HepG2 (cell line): Measurements from ENCODE around the gene CCDC120. TPM values are rescaled to one million over a fixed set of nuclear protein-coding genes. Genes with fewer than 3 reads are reported as not detected.

Experiments
- ATAC-seq: fragments of 200-7000 bp; cut with Tn5 transposase; 3 replicates; pipeline ENCODE4 v1.9.1; 2020; ENCODE audit warnings: mild to moderate bottlenecking, moderate library complexity
- BruUV-seq: library from RNA; stranded (reverse); fragments of 400-500 nt; replicated peaks from 2 replicates; lab custom pipeline; 2021; lab: Mats Ljungman, UMichigan
- CTCF ChIA-PET: fragments of 300-600 bp; formaldehyde crosslinking; extraction: SDS; loops from one replicate; lab custom pipeline; 2021; ENCODE audit warnings: low total read pairs, inconsistent platforms, low intra/inter-chr PET ratio; lab: Yijun Ruan, JAX
- POLR2A ChIA-PET: fragments of 350-600 bp; sonication (Branson Sonifier 250); formaldehyde crosslinking; loops from one replicate; lab custom pipeline; 2020; ENCODE audit warnings: antibody characterized with exemption, inconsistent platforms; lab: Yijun Ruan, JAX
- DNase-seq: peaks from one replicate; pipeline ENCODE4 v3.0.0-alpha.2; 2015; ENCODE audit warnings: low spot score
- FAIRE-seq: peaks from 3 replicates; lab custom pipeline; 2011; peaks lifted over from hg19 to GRCh38; lab: Jason Lieb, UNC
- H2AFZ ChIP-seq: one replicate; pipeline ENCODE4 v1.6.1; 2011; ENCODE audit warnings: low read length, inconsistent platforms
- H3K27ac ChIP-seq: fragments of 300-600 bp; 3 replicates; pipeline ENCODE4 v1.8.0; 2011; ENCODE audit warnings: mixed run types, mild to moderate bottlenecking, mixed read lengths, low read length, inconsistent platforms; ENCODE audit not compliant: insufficient read depth; ENCODE audit errors: extremely low read length
- H3K27me3 ChIP-seq, 2 experiments: fragments of 200-600 bp in 1 of 2; 2 replicates in 1 of 2; 3 replicates in 1 of 2; pipeline versions ENCODE4 v1.6.0 to v1.8.0; 2011; ENCODE audit warnings: low read length in 2 of 2, mild to moderate bottlenecking in 2 of 2, moderate library complexity in 2 of 2, inconsistent platforms in 1 of 2; ENCODE audit not compliant: insufficient read depth in 2 of 2, control insufficient read depth in 1 of 2
- H3K36me3 ChIP-seq, 2 experiments: fragments of 200-600 bp in 1 of 2; replicated peaks in 1 of 2; 2 replicates in 1 of 2; 3 replicates in 1 of 2; pipeline versions ENCODE4 v1.5.1 to v1.8.0; 2011; ENCODE audit warnings: low read length in 2 of 2, inconsistent platforms in 1 of 2; ENCODE audit not compliant: insufficient read depth in 2 of 2, control insufficient read depth in 1 of 2
- H3K4me1 ChIP-seq: 2 replicates; pipeline ENCODE4 v1.5.1; 2012; ENCODE audit warnings: low read length, inconsistent platforms; ENCODE audit not compliant: insufficient read depth
- H3K4me2 ChIP-seq: 2 replicates; pipeline ENCODE4 v1.6.0; 2011; ENCODE audit warnings: low read depth, low read length, inconsistent platforms
- H3K4me3 ChIP-seq, 3 experiments: fragments of 200-600 bp in 1 of 3; sonication (generic), shearing (Covaris generic) in 1 of 3; replicated peaks in 1 of 3; 2 replicates each; pipeline ENCODE4 v1.5.1; 2011 to 2016; ENCODE audit warnings: low read length in 3 of 3, inconsistent platforms in 2 of 3, low read depth in 2 of 3, mild to moderate bottlenecking in 2 of 3, control low read depth in 1 of 3, mixed read lengths in 1 of 3; ENCODE audit not compliant: insufficient read depth in 1 of 3
- H3K79me2 ChIP-seq: one replicate; pipeline ENCODE4 v1.6.1; 2011; ENCODE audit warnings: low read length, inconsistent platforms; ENCODE audit not compliant: insufficient read depth
- H3K9ac ChIP-seq: 2 replicates; pipeline ENCODE4 v1.6.0; 2011; ENCODE audit warnings: mild to moderate bottlenecking, low read depth, low read length, inconsistent platforms; ENCODE audit not compliant: insufficient read depth
- H3K9me3 ChIP-seq: 2 replicates; pipeline ENCODE4 v1.5.1; 2012; ENCODE audit warnings: mild to moderate bottlenecking, low read length
- H4K20me1 ChIP-seq: 2 replicates; pipeline ENCODE4 v1.6.0; 2011; ENCODE audit warnings: inconsistent platforms, mild to moderate bottlenecking, low read length, moderate library complexity; ENCODE audit not compliant: insufficient read depth
- CHCHD3 ChIP-seq: sonication (generic); formaldehyde crosslinking; IDR thresholded peaks from 2 replicates; pipeline ENCODE4 v1.8.0; 2022; ENCODE audit warnings: mild to moderate bottlenecking, missing genetic modification reagents, moderate library complexity
- CHD4 ChIP-seq: fragments of 200-600 bp; sonication (generic); IDR thresholded peaks from 2 replicates; pipeline ENCODE4 v1.7.0; 2017; ENCODE audit warnings: mild to moderate bottlenecking, low read length, borderline replicate concordance
- GPBP1L1 ChIP-seq: sonication (generic); formaldehyde crosslinking; IDR thresholded peaks from 2 replicates; pipeline ENCODE4 v1.5.0; 2020; ENCODE audit warnings: mild to moderate bottlenecking, missing genetic modification reagents
- KMT2B ChIP-seq: IDR thresholded peaks from 2 replicates; pipeline ENCODE4 v1.6.1; 2016; ENCODE audit warnings: missing genetic modification reagents, missing compliant biosample characterization
- NFIB ChIP-seq: sonication (generic); formaldehyde crosslinking; IDR thresholded peaks from 2 replicates; pipeline ENCODE4 v1.9.0; 2021; ENCODE audit warnings: missing genetic modification reagents, mild to moderate bottlenecking, borderline replicate concordance
- PLRG1 ChIP-seq: fragments of 450-650 bp; conservative IDR thresholded peaks from 2 replicates; pipeline ENCODE4 v1.6.1; 2016
- REXO4 ChIP-seq: sonication (generic); formaldehyde crosslinking; IDR thresholded peaks from 2 replicates; pipeline ENCODE4 v1.8.0; 2022; ENCODE audit warnings: missing genetic modification reagents, mild to moderate bottlenecking, borderline replicate concordance
- RFX1 ChIP-seq: fragments of 450-650 bp; IDR thresholded peaks from 2 replicates; pipeline ENCODE4 v1.6.1; 2017
- RFX5 ChIP-seq: IDR thresholded peaks from 2 replicates; pipeline ENCODE4 v1.6.1; 2011; ENCODE audit warnings: low read depth, low read length, improper control_type of control experiment
- TFDP1 ChIP-seq: IDR thresholded peaks from 2 replicates; pipeline ENCODE4 v1.6.1; 2016; ENCODE audit warnings: missing compliant biosample characterization, missing genetic modification reagents, borderline replicate concordance
- WIZ ChIP-seq: sonication (generic); formaldehyde crosslinking; IDR thresholded peaks from 2 replicates; pipeline ENCODE4 v1.5.1; 2020; ENCODE audit warnings: mild to moderate bottlenecking, missing genetic modification reagents
- ZFP82 ChIP-seq: sonication (generic); formaldehyde crosslinking; IDR thresholded peaks from 2 replicates; pipeline ENCODE4 v1.5.1; 2020; ENCODE audit warnings: mild to moderate bottlenecking, missing genetic modification reagents, borderline replicate concordance
- ZNF296 ChIP-seq: sonication (generic); formaldehyde crosslinking; conservative IDR thresholded peaks from 2 replicates; pipeline ENCODE4 v1.5.0; 2020; ENCODE audit warnings: mild to moderate bottlenecking, missing genetic modification reagents
- ZNF614 ChIP-seq: IDR thresholded peaks from 2 replicates; pipeline ENCODE4 v1.6.1; 2018; ENCODE audit warnings: missing biosample characterization, missing genetic modification reagents, inconsistent platforms, borderline replicate concordance
- ZSCAN21 ChIP-seq: sonication (generic); formaldehyde crosslinking; IDR thresholded peaks from 2 replicates; pipeline ENCODE4 v1.8.0; 2022; ENCODE audit warnings: mild to moderate bottlenecking, missing genetic modification reagents, moderate library complexity, borderline replicate concordance
- WGBS: methylation state at CpG from one replicate; pipeline ENCODE4 v1.1.6; 2017; ENCODE audit warnings: low lambda C conversion rate; 5-methylcytosine and 5-hydroxymethylcytosine counted together
- in situ Hi-C: cut with HindIII; loops from 2 replicates; pipeline ENCODE4 v1.10.0; 2017; ENCODE audit warnings: low pct_unique_long_range_greater_than_20kb; ENCODE audit not compliant: extremely low pct_ligation_motif_present
- intact Hi-C: fragments of 100-400 bp; cut with micrococcal nuclease; formaldehyde crosslinking; loops from one replicate; pipeline ENCODE4 v1.10.0; 2022; ENCODE audit not compliant: unreplicated experiment
- polyA plus RNA-seq, 8 experiments: library from polyadenylated mRNA; depleted of rRNA in 3 of 8; stranded (reverse) in 7 of 8; unstranded in 1 of 8; fragments of >200 nt; fragmentation: Illumina TruSeq in 4 of 8; extraction: Trizol in 4 of 8; gene quantifications; 2 replicates each; pipeline versions ENCODE4 v1.2.1 to v1.2.3, GENCODE V29; 2011 to 2016; ENCODE audit warnings: low read depth in 4 of 8, missing spikeins in 1 of 8, mixed read lengths in 1 of 8; ENCODE audit not compliant: insufficient read depth in 1 of 8
- total RNA-seq, 5 experiments: library from RNA; depleted of rRNA; stranded (reverse); fragments of >200 nt; fragmentation: Illumina TruSeq; extraction: Trizol; gene quantifications; 2 replicates each; pipeline ENCODE4 v1.2.3, GENCODE V29; 2016; ENCODE audit warnings: low read depth in 1 of 5
- TF ChIP-seq, protein P1 (sequence below): sonication (generic); formaldehyde crosslinking; IDR thresholded peaks from 2 replicates; pipeline ENCODE4 v1.8.0; 2022; ENCODE audit warnings: mild to moderate bottlenecking, missing genetic modification reagents; ENCODE audit not compliant: insufficient replicate concordance
- TF ChIP-seq, protein P2 (sequence below): IDR thresholded peaks from 2 replicates; pipeline ENCODE4 v1.6.1; 2016; ENCODE audit warnings: low read depth
- TF ChIP-seq, protein P3 (sequence below): sonication (generic); formaldehyde crosslinking; conservative IDR thresholded peaks from 2 replicates; pipeline ENCODE4 v1.8.1; 2023; ENCODE audit warnings: missing genetic modification reagents

CCDC120 gene
- total and polyA plus RNA-seq, 2 of the 13 experiments (the other 11 are each of a cell fraction or from before 2014, with no cell fraction given): 0.89 to 3.2 TPM

- TF ChIP-seq ZNF296 (CRISPR knock-in tag): no peak
- no peak for TF ChIP-seq RFX5
- TF ChIP-seq ZFP82: no peak
- TF ChIP-seq, all 625 proteins: peak for 0
These were observed 16.5 kb downstream of the CCDC120 start (continued) for GRCh38 chrX:49075347-49075746.

DNA sequence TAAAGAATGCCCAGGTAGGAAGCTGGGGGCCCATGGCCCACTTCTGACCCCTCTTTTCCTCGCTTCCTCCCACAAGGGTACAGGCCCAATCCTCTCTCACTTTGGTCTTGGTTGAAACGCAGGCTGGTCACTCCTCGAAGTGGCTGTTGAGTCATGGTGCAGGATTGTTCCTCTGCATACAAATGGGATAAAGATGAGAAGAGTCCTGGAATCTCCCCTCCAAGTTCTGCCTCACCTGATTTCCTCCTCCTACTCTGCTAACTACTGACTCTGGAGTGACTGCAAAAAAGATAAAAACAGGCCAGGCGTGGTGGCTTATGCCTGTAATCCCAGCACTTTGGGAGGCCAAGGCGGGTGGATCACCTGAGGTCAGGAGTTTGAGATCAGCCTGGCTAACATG is 19.1 kb downstream of the CCDC120 start:
- peaks cover 9% of the 10 kb centered on the region; the same call in 1 of the 2 replicates for H3K4me1 ChIP-seq
- H3K9ac ChIP-seq: no peak overlapping the region
- no peaks in the 10 kb centered on the region for H3K9me3 ChIP-seq
- peaks cover 2 to 7% of the 10 kb centered on the region in 2 experiments; a peak in 2 of 5 replicates for H3K36me3 ChIP-seq
- DNase-seq (no peak), ATAC-seq (no peak), FAIRE-seq (no peak)
- H3K27me3 ChIP-seq: no peaks in the 10 kb centered on the region
- intact Hi-C loops (no loop called here), in situ Hi-C loops (no loop called here)
- ChIA-PET POLR2A (no interaction called here), CTCF (no interaction called here)
- H3K4me3 ChIP-seq: no peak overlapping the region
- BruUV-seq: no TSS peak
- peaks cover 4% of the 10 kb centered on the region for H3K79me2 ChIP-seq
- H4K20me1 ChIP-seq: no peaks in the 10 kb centered on the region
- no CpG with 5 or more reads among the region's 5 CpGs for WGBS
- H2AFZ ChIP-seq: no peak overlapping the region
- H3K27ac ChIP-seq: no peak overlapping the region
- H3K4me2 ChIP-seq: no peak overlapping the region
- TF ChIP-seq CHD4 (no peak), CHCHD3 (no peak), KMT2B (CRISPR knock-in tag) (no peak), WIZ (no peak), ZNF614 (CRISPR knock-in tag) (no peak), RFX1 (no peak), GPBP1L1 (no peak), REXO4 (no peak), ZSCAN21 (CRISPR knock-in tag) (no peak), NFIB (CRISPR knock-in tag) (no peak), PLRG1 (no peak), TFDP1 (CRISPR knock-in tag) (no peak)
- TF ChIP-seq, protein P1, sequence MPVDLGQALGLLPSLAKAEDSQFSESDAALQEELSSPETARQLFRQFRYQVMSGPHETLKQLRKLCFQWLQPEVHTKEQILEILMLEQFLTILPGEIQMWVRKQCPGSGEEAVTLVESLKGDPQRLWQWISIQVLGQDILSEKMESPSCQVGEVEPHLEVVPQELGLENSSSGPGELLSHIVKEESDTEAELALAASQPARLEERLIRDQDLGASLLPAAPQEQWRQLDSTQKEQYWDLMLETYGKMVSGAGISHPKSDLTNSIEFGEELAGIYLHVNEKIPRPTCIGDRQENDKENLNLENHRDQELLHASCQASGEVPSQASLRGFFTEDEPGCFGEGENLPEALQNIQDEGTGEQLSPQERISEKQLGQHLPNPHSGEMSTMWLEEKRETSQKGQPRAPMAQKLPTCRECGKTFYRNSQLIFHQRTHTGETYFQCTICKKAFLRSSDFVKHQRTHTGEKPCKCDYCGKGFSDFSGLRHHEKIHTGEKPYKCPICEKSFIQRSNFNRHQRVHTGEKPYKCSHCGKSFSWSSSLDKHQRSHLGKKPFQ: no peak
- TF ChIP-seq, protein P2, sequence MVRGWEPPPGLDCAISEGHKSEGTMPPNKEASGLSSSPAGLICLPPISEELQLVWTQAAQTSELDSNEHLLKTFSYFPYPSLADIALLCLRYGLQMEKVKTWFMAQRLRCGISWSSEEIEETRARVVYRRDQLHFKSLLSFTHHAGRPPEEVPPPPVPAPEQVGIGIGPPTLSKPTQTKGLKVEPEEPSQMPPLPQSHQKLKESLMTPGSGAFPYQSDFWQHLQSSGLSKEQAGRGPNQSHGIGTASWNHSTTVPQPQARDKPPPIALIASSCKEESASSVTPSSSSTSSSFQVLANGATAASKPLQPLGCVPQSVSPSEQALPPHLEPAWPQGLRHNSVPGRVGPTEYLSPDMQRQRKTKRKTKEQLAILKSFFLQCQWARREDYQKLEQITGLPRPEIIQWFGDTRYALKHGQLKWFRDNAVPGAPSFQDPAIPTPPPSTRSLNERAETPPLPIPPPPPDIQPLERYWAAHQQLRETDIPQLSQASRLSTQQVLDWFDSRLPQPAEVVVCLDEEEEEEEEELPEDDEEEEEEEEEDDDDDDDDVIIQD (CRISPR knock-in tag): no peak
- TF ChIP-seq, protein P3, sequence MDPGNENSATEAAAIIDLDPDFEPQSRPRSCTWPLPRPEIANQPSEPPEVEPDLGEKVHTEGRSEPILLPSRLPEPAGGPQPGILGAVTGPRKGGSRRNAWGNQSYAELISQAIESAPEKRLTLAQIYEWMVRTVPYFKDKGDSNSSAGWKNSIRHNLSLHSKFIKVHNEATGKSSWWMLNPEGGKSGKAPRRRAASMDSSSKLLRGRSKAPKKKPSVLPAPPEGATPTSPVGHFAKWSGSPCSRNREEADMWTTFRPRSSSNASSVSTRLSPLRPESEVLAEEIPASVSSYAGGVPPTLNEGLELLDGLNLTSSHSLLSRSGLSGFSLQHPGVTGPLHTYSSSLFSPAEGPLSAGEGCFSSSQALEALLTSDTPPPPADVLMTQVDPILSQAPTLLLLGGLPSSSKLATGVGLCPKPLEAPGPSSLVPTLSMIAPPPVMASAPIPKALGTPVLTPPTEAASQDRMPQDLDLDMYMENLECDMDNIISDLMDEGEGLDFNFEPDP (CRISPR knock-in tag): no peak
